Motor neuron (in vitro differentiated cells): ENCODE results near the gene FAM221A. TPM values are rescaled to one million over a fixed set of nuclear protein-coding genes. Genes with fewer than 3 reads are reported as not detected.
A peak's percentile ranks its signal among the peaks of the same experiment; 100 is the strongest.
"Not testable (repeated sequence)": the region's sequence is repeated elsewhere in the genome, so short reads cannot be mapped to it uniquely, and the experiment has no call there.

Experiments
- ATAC-seq, 8 experiments: fragments of 200-7000 bp; cut with Tn5 transposase; replicated peaks in 6 of 8; 2 replicates each; pipeline ENCODE4 v1.8.0; 2021; ENCODE audit warnings: mild to moderate bottlenecking in 8 of 8, moderate library complexity in 8 of 8
- H3K27ac ChIP-seq, 2 donors: fragments of 250-450 bp; sonication (Bioruptor Pico); 2 replicates each; pipeline ENCODE4 v1.9.0; 2021; ENCODE audit warnings: antibody characterized with exemption in 2 of 2, mild to moderate bottlenecking in 2 of 2, moderate library complexity in 1 of 2
- H3K4me1 ChIP-seq, 2 donors: fragments of 250-450 bp; sonication (Bioruptor Pico); replicated peaks in 1 of 2; 2 replicates each; pipeline ENCODE4 v1.6.1; 2021; ENCODE audit warnings: antibody characterized with exemption in 2 of 2, mild to moderate bottlenecking in 2 of 2, moderate library complexity in 1 of 2
- H3K4me3 ChIP-seq, 5 donors: fragments of 250-450 bp; sonication (Bioruptor Pico); 2 replicates each; pipeline ENCODE4 v1.9.0; 2021; ENCODE audit warnings: antibody characterized with exemption in 5 of 5, mild to moderate bottlenecking in 5 of 5, moderate library complexity in 4 of 5
- WGBS, 10 experiments: fragments of 450-650 bp; shearing (Covaris generic); methylation state at CpG; one replicate each; pipeline ENCODE4 v1.0.0; 2022; 5-methylcytosine and 5-hydroxymethylcytosine counted together
- in situ Hi-C, 9 experiments: fragments of 400-800 bp; cut with MboI; loops; one replicate each; pipeline ENCODE4 v1.15.0; 2021; ENCODE audit warnings: low sequenced_read_pairs in 9 of 9, low pct_unique_long_range_greater_than_20kb in 2 of 9; ENCODE audit not compliant: unreplicated experiment in 9 of 9
- total RNA-seq, 8 experiments: library from RNA; unstranded; fragments of 300-600 nt; gene quantifications; 2 replicates each; pipeline versions ENCODE4 v1.2.3 to v1.2.4, GENCODE V29; 2022

The FAM221A gene
- total RNA-seq, 8 experiments from 2014 or later, result 2.3 to 26.8 (median 18.9) TPM

DNA sequence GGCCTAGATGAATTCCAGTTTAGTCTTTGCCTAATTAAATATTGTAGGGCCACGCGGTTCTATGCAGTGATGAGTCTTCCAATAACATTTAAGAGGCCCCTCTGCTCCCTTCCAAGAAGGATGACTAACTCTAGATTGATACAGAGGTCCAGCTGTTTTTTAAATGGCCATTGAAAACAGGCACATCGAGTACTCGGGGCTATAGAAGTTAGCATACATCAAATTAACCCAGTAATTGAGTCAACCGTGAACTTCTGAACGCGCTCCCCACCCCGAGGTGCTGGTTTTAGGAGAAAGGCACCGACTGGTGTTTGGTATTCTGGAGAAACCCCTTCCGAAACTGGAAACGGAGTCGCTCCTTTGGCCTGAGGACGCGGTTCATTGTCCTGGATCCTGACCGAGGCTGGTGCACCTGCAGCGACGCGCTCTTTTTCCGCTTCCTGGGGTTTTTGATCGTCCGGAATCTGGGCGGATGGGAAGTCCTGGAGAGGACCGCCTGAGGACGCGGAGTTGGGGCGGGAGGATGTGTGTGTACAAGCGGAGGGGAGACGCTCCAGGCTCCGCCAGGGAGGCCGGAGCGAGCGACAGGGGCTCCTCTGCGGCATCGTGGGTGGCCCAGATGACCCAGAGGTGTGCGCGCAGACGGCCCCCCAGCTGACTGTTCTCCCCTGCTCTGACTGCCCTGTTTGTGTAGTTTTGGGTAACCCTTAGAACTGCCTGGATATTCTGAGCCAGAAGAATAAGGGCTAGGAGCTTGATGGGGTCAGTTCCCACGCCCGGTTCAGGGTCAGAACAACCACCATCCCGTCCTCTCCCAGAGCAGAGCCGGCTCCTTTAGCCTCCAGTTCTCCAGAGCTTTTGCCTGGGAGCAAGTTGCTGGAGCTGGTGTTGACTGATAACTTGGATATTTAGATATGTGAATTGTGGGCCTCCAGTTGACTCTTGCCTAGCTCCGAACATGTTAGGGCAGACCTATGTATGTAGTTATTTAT is 711 bp downstream of the FAM221A start:
- WGBS, 10 experiments, result 0 to 60% (median 0%) methylated on average over 1 to 17 of the region's 42 CpGs; no CpG with 5 or more reads in 3 of the 10 experiments
- Histone ChIP-seq H3K27ac (peak overlapping the region; percentile 36 to 63), H3K4me1 (peaks cover 5 to 12% of the 10 kb centered on the region in 2 donors), H3K4me3 (peak overlapping the region; percentile 75 to 94 (median 85))
- in situ Hi-C loops, result loop anchor here in 2 of 9 experiments (25.0 kb wide), 1 partner anchor 118 kb away; no protein-coding TSS in a partner anchor
- ATAC-seq, result peak; percentile 58 to 75 (median 69)

DNA sequence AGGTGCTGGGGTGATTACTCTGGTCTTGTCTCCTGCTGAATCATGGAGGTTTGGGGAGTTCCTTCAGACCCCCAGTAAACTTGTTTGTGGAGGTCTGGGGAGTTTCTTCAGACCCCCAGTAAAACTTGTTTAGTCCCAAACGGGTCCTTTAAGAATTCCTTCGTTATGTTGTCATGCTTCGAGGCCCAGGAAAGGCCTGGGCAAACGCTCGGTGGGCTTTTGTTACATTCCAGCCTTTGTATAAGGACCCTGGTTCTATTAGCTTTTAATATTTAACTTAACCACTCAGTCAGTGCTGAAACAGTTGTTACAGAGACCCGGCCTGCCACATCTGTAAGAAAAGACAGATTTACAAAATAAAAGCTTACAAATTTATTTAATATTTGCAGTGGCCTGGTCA is 4.0 kb downstream of the FAM221A start:
- not testable (repeated sequence) for H3K27ac ChIP-seq, H3K4me3 ChIP-seq, ATAC-seq
- H3K4me1 ChIP-seq, result peaks cover 5 to 12% of the 10 kb centered on the region in 2 donors
- in situ Hi-C loops, result loop anchor here in 2 of 9 experiments (25.0 kb wide), 1 partner anchor 122 kb away; no protein-coding TSS in a partner anchor
- WGBS, 10 experiments, result 0 to 67% (median 20%) methylated on average over 2 to 6 of the region's 6 CpGs; no CpG with 5 or more reads in 2 of the 10 experiments

DNA sequence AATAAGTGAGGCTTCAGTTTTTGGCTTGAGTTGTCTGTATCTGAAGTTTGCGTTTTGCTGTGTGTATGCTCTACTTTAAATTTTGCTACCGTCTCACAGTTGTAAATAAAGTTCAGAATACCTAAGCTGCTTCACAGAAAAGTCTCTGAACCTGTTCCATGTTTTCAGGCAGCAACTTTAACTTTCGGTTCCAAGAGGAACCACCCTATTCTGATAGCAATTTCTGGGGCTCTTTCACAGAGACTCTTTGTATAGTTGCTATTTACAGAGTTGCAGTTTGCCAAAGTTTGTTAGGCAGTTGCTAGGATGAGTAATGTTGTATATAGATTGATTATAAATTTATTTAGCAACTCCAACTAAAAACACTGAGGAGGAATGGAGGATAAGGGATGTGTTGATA is 5.7 kb downstream of the FAM221A start:
- WGBS, 10 experiments, result 14 to 93% (median 78%) methylated on average over 1 to 3 of the region's 3 CpGs; no CpG with 5 or more reads in 1 of the 10 experiments
- H3K4me3 ChIP-seq, result no peak overlapping the region
- ATAC-seq, result peak in 4 of 8 experiments; percentile 79 to 96 (median 84)
- no peak overlapping the region for H3K27ac ChIP-seq
- in situ Hi-C loops, result loop anchor here in 2 of 9 experiments (25.0 kb wide), 1 partner anchor 123 kb away; no protein-coding TSS in a partner anchor
- H3K4me1 ChIP-seq, result peaks cover 5 to 10% of the 10 kb centered on the region in 2 donors

DNA sequence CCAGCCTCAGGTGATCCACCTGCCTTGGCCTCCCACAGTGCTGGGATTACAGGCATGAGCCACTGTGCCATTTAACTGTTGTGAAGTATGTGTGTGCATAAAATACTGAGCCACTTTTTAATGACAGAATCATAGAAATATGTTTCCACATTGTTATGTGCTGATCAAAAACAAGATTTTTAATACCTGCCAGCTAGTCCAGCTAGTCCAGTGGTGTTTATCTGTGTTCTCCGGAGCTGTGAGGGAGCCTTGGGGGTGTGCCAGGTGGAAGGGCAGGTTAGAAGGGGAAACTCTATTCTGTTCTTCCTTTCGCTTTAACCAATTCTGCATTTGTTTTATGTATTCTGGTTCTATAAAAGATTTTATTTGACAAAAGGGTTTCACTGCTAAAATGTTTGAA is 7.0 kb downstream of the FAM221A start:
- H3K4me3 ChIP-seq, result no peak overlapping the region
- H3K27ac ChIP-seq, result no peak overlapping the region
- ATAC-seq, result no peak
- WGBS, 10 experiments, result 88 to 100% (median 95%) methylated on average over 1 to 2 of the region's 2 CpGs; no CpG with 5 or more reads in 2 of the 10 experiments
- in situ Hi-C loops, result loop anchor here in 2 of 9 experiments (25.0 kb wide), 1 partner anchor 125 kb away; no protein-coding TSS in a partner anchor
- peaks cover 0 to 6% of the 10 kb centered on the region in 2 donors for H3K4me1 ChIP-seq

DNA sequence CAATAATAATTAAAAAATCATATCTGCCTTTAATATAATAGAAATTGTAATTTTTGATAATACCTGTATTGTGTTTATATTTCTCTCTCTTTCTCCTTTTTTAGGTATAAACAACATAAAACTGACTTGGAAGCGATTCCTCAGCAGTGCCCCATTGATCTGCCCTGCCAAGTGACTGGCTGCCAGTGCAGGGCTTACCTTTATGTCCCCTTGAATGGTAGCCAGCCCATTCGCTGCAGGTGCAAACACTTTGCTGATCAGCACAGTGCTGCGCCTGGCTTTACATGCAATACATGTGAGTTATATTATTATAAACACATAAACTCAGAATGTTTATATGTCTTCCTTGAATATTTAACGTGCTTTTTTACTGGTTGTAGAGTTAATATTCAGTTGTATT is 9.2 kb downstream of the FAM221A start:
- WGBS, 10 experiments, result 44 to 100% (median 80%) methylated on average over 1 to 4 of the region's 4 CpGs; no CpG with 5 or more reads in 3 of the 10 experiments
- no peak overlapping the region for H3K27ac ChIP-seq
- H3K4me1 ChIP-seq, result no peaks in the 10 kb centered on the region
- in situ Hi-C loops, result loop anchor here in 2 of 9 experiments (25.0 kb wide), 1 partner anchor 127 kb away; no protein-coding TSS in a partner anchor
- H3K4me3 ChIP-seq, result no peak overlapping the region
- no peak for ATAC-seq

DNA sequence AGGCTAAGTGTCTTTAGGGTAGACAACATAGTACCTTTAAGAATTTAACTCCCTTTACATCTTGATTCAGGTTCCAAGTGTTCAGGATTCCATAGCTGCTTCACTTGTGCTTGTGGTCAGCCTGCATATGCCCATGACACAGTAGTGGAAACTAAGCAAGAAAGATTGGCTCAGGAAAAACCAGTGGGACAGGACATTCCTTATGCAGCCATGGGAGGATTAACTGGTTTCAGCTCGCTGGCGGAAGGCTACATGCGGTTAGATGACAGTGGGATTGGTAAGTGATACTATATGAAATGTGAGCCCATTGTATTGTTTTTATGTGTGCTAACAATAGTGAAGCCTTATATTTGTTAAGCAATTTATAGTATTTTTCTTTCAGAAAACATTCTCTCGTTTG is 11.3 kb downstream of the FAM221A start:
- in situ Hi-C loops, result loop anchor here in 2 of 9 experiments (25.0 kb wide), 1 partner anchor 129 kb away; no protein-coding TSS in a partner anchor

DNA sequence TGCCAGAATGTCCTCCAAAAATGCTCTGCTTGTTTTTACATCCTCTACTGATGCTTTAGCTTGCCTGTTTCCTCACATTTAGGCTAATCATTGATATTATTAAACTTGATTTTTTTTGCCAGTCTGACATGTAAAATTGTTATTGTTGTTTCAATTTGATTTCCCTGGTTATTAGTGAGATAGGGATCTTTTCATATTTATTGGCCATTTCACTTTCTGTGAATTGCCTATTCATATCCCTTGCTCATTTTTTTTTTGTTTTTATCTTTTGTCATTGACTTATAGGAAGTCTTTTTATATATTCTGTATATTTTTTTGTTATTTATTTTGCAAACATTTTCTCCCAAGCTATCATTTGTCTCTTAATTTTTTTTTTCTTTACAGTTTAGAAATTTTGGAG is 13.2 kb downstream of the FAM221A start:
- Histone ChIP-seq H3K4me3 (no peak overlapping the region), H3K27ac (no peak overlapping the region), H3K4me1 (no peaks in the 10 kb centered on the region)
- ATAC-seq, result no peak
- in situ Hi-C loops, result loop anchor here in 2 of 9 experiments (25.0 kb wide), 1 partner anchor 131 kb away; no protein-coding TSS in a partner anchor

More for the DNA sequence above, 11.3 kb downstream of the FAM221A start:
- H3K27ac ChIP-seq, result no peak overlapping the region
- H3K4me3 ChIP-seq, result no peak overlapping the region
- WGBS, 10 experiments, result 55 to 100% (median 91%) methylated on average over 1 to 4 of the region's 4 CpGs
- ATAC-seq, result no peak
- no peaks in the 10 kb centered on the region for H3K4me1 ChIP-seq

DNA sequence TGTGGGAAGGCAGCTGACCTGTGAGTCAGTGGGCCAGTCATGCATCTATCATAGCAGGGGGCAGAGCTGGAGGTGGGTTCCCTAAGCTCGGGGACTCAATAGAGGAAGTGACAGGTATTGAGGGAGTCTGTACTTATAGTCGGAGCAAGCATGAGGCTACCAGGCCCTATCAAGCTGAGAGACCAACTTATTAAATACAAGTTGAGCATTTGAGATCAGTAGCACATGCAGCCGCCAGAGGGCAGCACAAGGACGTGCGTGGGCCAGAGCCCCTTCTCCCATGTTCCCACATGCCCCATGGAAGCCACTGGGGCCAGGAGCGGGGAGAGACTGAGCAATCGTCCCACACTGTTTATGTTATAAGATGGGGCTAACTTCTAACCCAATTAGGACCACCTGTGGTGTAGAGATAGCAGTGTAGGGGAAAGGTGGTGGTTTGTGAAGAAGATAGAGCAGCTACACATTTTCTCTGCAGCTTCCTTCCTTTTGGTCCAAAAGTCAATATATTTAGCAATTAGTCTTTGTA is 17.0 kb downstream of the FAM221A start:
- no peaks in the 10 kb centered on the region for H3K4me1 ChIP-seq
- no peak overlapping the region for H3K27ac ChIP-seq
- WGBS, 10 experiments, result 0 to 65% (median 54%) methylated on average over 1 to 4 of the region's 7 CpGs; no CpG with 5 or more reads in 5 of the 10 experiments
- ATAC-seq, result peak in 3 of 8 experiments; percentile 86 to 92 (median 89)
- in situ Hi-C loops, result loop anchor here in 2 of 9 experiments (25.0 kb wide), 1 partner anchor 135 kb away; no protein-coding TSS in a partner anchor
- H3K4me3 ChIP-seq, result no peak overlapping the region

DNA sequence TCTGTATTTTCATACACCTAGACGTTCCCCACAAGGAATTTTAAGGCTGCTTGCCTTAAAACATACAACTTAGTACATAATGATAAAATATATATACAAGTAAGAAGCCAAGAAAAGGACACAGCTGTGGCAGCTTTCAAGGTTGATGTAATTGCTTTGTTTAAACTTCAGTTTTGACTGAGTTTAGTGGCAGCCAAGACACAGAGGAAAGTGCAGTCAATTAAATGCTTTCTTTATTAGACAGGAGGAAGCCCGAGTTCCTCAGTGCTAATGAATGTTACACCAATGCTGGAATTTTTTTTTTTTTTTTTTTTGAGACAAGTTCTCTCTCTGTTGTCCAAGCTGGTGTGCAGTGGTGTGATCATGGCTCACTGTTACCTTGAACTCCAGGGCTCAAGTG is 18.8 kb downstream of the FAM221A start:
- ATAC-seq, result no peak
- H3K27ac ChIP-seq, result no peak overlapping the region
- H3K4me1 ChIP-seq, result no peaks in the 10 kb centered on the region
- in situ Hi-C loops, result loop anchor here in 2 of 9 experiments (25.0 kb wide), 1 partner anchor 137 kb away; no protein-coding TSS in a partner anchor
- H3K4me3 ChIP-seq, result no peak overlapping the region
- 36 to 100% (median 92%) methylated on average over 1 to 2 of the region's 2 CpGs; no CpG with 5 or more reads in 1 of the 10 experiments for WGBS, 10 experiments

DNA sequence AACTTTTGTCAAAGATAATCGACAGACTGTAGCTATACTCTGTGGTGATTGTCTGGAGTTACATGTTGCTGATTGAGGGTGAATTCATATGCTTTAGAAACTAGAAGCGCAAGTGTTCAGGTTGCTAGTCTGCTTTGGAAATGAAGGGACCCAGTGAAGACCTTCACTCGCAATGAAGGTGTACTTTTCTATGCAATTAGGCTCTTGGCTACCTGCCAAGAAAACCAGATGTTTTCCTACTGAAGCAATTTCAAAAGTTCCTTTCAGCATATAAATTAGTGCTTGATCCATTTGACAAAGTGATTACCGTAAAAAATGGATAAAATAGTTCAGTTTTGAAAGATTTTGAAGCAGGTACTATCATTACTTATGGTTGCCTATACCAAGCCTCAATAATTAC is 20.0 kb downstream of the FAM221A start:
- in situ Hi-C loops, result loop anchor here in 6 of 9 experiments (10.0 to 25.0 kb wide), 3 partner anchors 135 to 438 kb away; no protein-coding TSS in a partner anchor
- no peak for ATAC-seq
- no peak overlapping the region for H3K27ac ChIP-seq
- no peaks in the 10 kb centered on the region for H3K4me1 ChIP-seq
- WGBS, 10 experiments, result 69 to 100% (median 95%) methylated on average over 1 to 4 of the region's 4 CpGs; no CpG with 5 or more reads in 1 of the 10 experiments
- H3K4me3 ChIP-seq, result no peak overlapping the region

DNA sequence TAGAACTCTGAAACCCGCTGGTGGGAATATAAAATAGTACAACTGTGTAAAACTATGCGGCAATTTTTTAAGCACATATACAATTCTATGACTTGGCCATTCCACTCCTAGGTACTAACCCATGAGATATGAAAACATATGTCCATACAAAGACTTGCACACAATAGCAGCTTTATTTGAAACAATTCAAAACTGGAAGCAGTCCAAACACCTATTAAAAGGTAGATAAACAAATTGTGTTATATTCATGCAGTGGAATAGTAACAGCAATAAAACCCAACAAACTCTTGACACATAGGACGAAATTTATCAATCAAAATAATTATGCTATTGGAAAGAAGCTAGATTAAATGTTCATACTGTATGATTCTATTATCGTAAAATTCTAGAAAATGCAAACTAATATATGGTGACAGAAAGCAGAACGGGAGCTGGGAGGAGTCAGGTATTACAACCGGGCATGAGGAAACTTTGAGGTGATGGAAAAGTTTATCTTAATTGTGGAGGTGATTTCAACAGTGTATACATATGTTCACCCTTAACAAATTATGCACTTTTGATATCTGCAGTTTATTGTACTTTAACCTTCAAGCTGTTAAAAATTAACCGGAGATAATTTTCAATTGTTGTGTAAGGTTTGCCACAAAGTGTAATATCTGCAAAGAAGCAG is 29.2 kb downstream of the FAM221A start:
- Histone ChIP-seq H3K4me3 (no peak overlapping the region), H3K4me1 (no peaks in the 10 kb centered on the region), H3K27ac (no peak overlapping the region)
- in situ Hi-C loops, result loop anchor here in 6 of 9 experiments (10.0 to 25.0 kb wide), 3 partner anchors 144 to 447 kb away; no protein-coding TSS in a partner anchor
- WGBS, 10 experiments, result 68 to 100% (median 88%) methylated on average over 1 to 7 of the region's 7 CpGs
- no peak for ATAC-seq

DNA sequence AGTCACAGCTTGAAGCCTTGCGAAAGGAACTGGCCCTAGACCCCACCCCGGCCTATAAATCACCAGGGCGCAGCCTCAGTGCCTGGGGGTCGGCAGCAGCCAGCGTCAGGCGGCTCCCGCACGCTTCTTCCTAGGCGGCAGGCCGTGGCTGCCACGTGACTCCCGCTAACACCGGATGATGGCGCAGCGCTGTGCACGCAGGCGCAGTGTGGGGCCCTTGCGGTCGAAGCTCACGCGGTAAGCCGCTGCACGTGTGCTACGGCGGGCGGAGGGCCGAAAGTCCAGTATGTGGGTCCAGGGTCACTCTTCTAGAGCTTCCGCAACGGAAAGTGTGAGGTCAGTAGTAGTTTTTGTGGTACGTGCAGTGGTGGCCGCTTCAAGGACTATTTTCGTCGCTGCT is 30.0 kb downstream of the FAM221A start, which contains the start of gene STK31:
Gene STK31 (plus strand): TSS at position 220 of the 400 bp plus-strand sequence. CDS start 67 bp downstream, at position 287.
- WGBS, 10 experiments, result 60 to 100% (median 97%) methylated on average over 1 to 14 of the region's 33 CpGs; no CpG with 5 or more reads in 6 of the 10 experiments
- ATAC-seq, result no peak
- no peak within 1 kb of the TSS for H3K4me3 ChIP-seq
- H3K4me1 ChIP-seq, result no peaks in the 10 kb centered on the region
- H3K27ac ChIP-seq, result no peak within 1 kb of the TSS
- in situ Hi-C loops, result loop anchor here in 6 of 9 experiments (10.0 to 25.0 kb wide), 3 partner anchors 145 to 448 kb away; no protein-coding TSS in a partner anchor
